K562 (cell line): ENCODE measurements around the gene LTBP4. TPM values are rescaled to one million over a fixed set of nuclear protein-coding genes. Genes with fewer than 3 reads are reported as not detected.

Source experiments
- CBFA2T3 ChIP-seq: fragments of 450-650 bp; IDR thresholded peaks from 2 replicates; pipeline ENCODE4 v1.6.1; 2017
- ETV6 ChIP-seq, 3 experiments: fragments of 150-350 bp in 1 of 3; sonication (generic) in 1 of 3; formaldehyde crosslinking in 1 of 3; IDR thresholded peaks; 2 replicates each; pipeline versions ENCODE4 v1.6.1 to v1.8.0; 2014 to 2022; ENCODE audit warnings: borderline replicate concordance in 2 of 3, low read depth in 2 of 3, antibody characterized with exemption in 1 of 3, low read length in 1 of 3, mild to moderate bottlenecking in 1 of 3, missing genetic modification reagents in 1 of 3
- EWSR1 ChIP-seq: fragments of 450-650 bp; IDR thresholded peaks from 2 replicates; pipeline ENCODE4 v1.6.1; 2018; ENCODE audit warnings: borderline replicate concordance, mild to moderate bottlenecking, low read depth, moderate library complexity; ENCODE audit not compliant: partially characterized antibody
- MXI1 ChIP-seq: IDR thresholded peaks from 2 replicates; pipeline ENCODE4 v1.6.1; 2011; ENCODE audit warnings: low read depth, mild to moderate bottlenecking, improper control_type of control experiment, low read length
- NR2C1 ChIP-seq, 2 experiments: fragments of 450-650 bp; IDR thresholded peaks; 2 replicates each; pipeline ENCODE4 v1.6.1; 2017; ENCODE audit warnings: mild to moderate bottlenecking in 2 of 2, antibody characterized with exemption in 1 of 2, inconsistent platforms in 1 of 2, missing compliant biosample characterization in 1 of 2, missing genetic modification characterization in 1 of 2
- RREB1 ChIP-seq: fragments of 250-450 bp; sonication (Bioruptor Pico); IDR thresholded peaks from 2 replicates; pipeline ENCODE4 v1.4.0; 2020
- TRIM24 ChIP-seq, 2 experiments: fragments of 450-650 bp; IDR thresholded peaks; 2 replicates each; pipeline ENCODE4 v1.6.1; 2016
- U2AF1 ChIP-seq: fragments of 200-400 bp; formaldehyde crosslinking; optimal IDR thresholded peaks from 2 replicates; pipeline ENCODE3; 2017; ENCODE audit warnings: mild to moderate bottlenecking, low read depth, low read length, moderate library complexity
- XRCC3 ChIP-seq: fragments of 450-650 bp; IDR thresholded peaks from 2 replicates; pipeline ENCODE4 v1.6.1; 2017; ENCODE audit warnings: mild to moderate bottlenecking, moderate library complexity
- YBX1 ChIP-seq: fragments of 450-650 bp; IDR thresholded peaks from 2 replicates; pipeline ENCODE4 v1.7.1; 2016; ENCODE audit warnings: mild to moderate bottlenecking
- ZNF511 ChIP-seq: sonication (generic); formaldehyde crosslinking; IDR thresholded peaks from 2 replicates; pipeline ENCODE4 v1.8.0; 2022; ENCODE audit warnings: mild to moderate bottlenecking, missing genetic modification reagents
- ZNF586 ChIP-seq: fragments of 450-650 bp; formaldehyde crosslinking; conservative IDR thresholded peaks from 2 replicates; pipeline ENCODE4 v1.4.0; 2020; ENCODE audit warnings: mild to moderate bottlenecking, moderate library complexity
- polyA plus RNA-seq, 8 experiments: library from polyadenylated mRNA; depleted of rRNA in 4 of 8; stranded (reverse) in 5 of 8; unstranded in 3 of 8; fragments of >200 nt; fragmentation: Nextera tagmentation in 2 of 8; fragmentation: Illumina TruSeq in 1 of 8; extraction: Ambion mirVana in 2 of 8; extraction: Trizol in 1 of 8; gene quantifications; 2 replicates each; pipeline versions ENCODE4 v1.2.1 to v1.2.3, GENCODE V29; 2011 to 2014; ENCODE audit warnings: inconsistent platforms in 1 of 8, missing spikeins in 1 of 8
- total RNA-seq, 7 experiments: library from RNA; depleted of rRNA in 6 of 7; stranded (reverse); fragments of >200 nt in 6 of 7; fragmentation: Illumina TruSeq in 2 of 7; extraction: Trizol in 2 of 7; gene quantifications; 2 replicates each; pipeline versions ENCODE4 v1.2.1 to v1.2.3, GENCODE V29; 2011 to 2021; ENCODE audit warnings: low replicate concordance in 1 of 7
- TF ChIP-seq, protein P1 (sequence below): sonication (generic); formaldehyde crosslinking; IDR thresholded peaks from 2 replicates; pipeline ENCODE4 v1.8.0; 2022; ENCODE audit warnings: mild to moderate bottlenecking, low read depth, missing genetic modification reagents
- TF ChIP-seq, protein P2 (sequence below): fragments of 250-450 bp; sonication (Bioruptor Pico); IDR thresholded peaks from 2 replicates; pipeline ENCODE4 v1.5.0; 2021
- TF ChIP-seq, protein P3 (sequence below): fragments of 450-650 bp; IDR thresholded peaks from 2 replicates; pipeline ENCODE4 v1.7.1; 2018; ENCODE audit warnings: mild to moderate bottlenecking, low read depth; ENCODE audit not compliant: partially characterized antibody

LTBP4 gene
- total and polyA plus RNA-seq, 9 of the 15 experiments (the other 6 are each of a cell fraction or from before 2014, with no cell fraction given), result 0.35 to 160 (median 31.6) TPM

GRCh38 chr19:40576585-40577451 is 24.4 kb upstream of the LTBP4 start, which contains the start of gene SHKBP1 (continued):
- TF ChIP-seq U2AF1 (no peak), NR2C1 (IDR thresholded peaks at IDR 0.05) (no peak), NR2C1 (tag; IDR thresholded peaks at IDR 0.05) (no peak), RREB1 (CRISPR knock-in tag) (no peak), XRCC3 (no peak), CBFA2T3 (no peak), ETV6 (IDR thresholded peaks at IDR 0.05; ENCODE audit: borderline replicate concordance in 1 of 2, low read depth in 2 of 2, low read length in 1 of 2) (no peak), ETV6 (CRISPR knock-in tag; IDR thresholded peaks at IDR 0.05; ENCODE audit: borderline replicate concordance) (no peak), TRIM24 (IDR thresholded peaks at IDR 0.05) (no peak), MXI1 (no peak), ZNF511 (CRISPR knock-in tag) (peak; percentile 38; the same call in 1 of the 2 replicates), ZNF586 (no peak), EWSR1 (no peak), YBX1 (no peak)
- TF ChIP-seq, protein P1, sequence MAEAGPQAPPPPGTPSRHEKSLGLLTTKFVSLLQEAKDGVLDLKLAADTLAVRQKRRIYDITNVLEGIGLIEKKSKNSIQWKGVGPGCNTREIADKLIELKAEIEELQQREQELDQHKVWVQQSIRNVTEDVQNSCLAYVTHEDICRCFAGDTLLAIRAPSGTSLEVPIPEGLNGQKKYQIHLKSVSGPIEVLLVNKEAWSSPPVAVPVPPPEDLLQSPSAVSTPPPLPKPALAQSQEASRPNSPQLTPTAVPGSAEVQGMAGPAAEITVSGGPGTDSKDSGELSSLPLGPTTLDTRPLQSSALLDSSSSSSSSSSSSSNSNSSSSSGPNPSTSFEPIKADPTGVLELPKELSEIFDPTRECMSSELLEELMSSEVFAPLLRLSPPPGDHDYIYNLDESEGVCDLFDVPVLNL, result no peak
- TF ChIP-seq, protein P2, sequence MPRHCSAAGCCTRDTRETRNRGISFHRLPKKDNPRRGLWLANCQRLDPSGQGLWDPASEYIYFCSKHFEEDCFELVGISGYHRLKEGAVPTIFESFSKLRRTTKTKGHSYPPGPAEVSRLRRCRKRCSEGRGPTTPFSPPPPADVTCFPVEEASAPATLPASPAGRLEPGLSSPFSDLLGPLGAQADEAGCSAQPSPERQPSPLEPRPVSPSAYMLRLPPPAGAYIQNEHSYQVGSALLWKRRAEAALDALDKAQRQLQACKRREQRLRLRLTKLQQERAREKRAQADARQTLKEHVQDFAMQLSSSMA (CRISPR knock-in tag), result no peak
- TF ChIP-seq, protein P3, sequence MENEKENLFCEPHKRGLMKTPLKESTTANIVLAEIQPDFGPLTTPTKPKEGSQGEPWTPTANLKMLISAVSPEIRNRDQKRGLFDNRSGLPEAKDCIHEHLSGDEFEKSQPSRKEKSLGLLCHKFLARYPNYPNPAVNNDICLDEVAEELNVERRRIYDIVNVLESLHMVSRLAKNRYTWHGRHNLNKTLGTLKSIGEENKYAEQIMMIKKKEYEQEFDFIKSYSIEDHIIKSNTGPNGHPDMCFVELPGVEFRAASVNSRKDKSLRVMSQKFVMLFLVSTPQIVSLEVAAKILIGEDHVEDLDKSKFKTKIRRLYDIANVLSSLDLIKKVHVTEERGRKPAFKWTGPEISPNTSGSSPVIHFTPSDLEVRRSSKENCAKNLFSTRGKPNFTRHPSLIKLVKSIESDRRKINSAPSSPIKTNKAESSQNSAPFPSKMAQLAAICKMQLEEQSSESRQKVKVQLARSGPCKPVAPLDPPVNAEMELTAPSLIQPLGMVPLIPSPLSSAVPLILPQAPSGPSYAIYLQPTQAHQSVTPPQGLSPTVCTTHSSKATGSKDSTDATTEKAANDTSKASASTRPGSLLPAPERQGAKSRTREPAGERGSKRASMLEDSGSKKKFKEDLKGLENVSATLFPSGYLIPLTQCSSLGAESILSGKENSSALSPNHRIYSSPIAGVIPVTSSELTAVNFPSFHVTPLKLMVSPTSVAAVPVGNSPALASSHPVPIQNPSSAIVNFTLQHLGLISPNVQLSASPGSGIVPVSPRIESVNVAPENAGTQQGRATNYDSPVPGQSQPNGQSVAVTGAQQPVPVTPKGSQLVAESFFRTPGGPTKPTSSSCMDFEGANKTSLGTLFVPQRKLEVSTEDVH, result peak; percentile 85
